HuH-7 (cell line): ENCODE results near the gene USH1C.

Experiments
- DNase-seq: peaks from one replicate; pipeline ENCODE4 v3.0.0; 2011; ENCODE audit warnings: low spot score

Gene USH1C

GRCh38 chr11:17547051-17547577 lies 2.9 kb upstream of the USH1C start, which contains the start of gene OTOG:
Gene OTOG, plus strand, starts transcription at chr11:17547259. Its CDS starts 114 bp downstream, at chr11:17547373.
- DNase-seq = no peak

- no peak for DNase-seq
Measured at GRCh38 chr11:17546240-17546639, 2.0 kb upstream of the USH1C start.

GRCh38 chr11:17543574-17544180 lies 539 bp downstream of the USH1C start:
- no peak for DNase-seq

GRCh38 chr11:17543041-17543440 lies 1.2 kb downstream of the USH1C start:
- no peak for DNase-seq

- DNase-seq = peak; percentile 71
Measured at GRCh38 chr11:17542249-17542648, 2.0 kb downstream of the USH1C start.

- DNase-seq = peak; percentile 73
Measured at GRCh38 chr11:17541330-17541885, 2.8 kb downstream of the USH1C start.

- no peak for DNase-seq
Measured at GRCh38 chr11:17540807-17541206, 3.4 kb downstream of the USH1C start.

- no peak for DNase-seq
Measured at GRCh38 chr11:17538731-17539130, 5.5 kb downstream of the USH1C start.

- no peak for DNase-seq
Measured at GRCh38 chr11:17538054-17538453, 6.2 kb downstream of the USH1C start.

- DNase-seq = no peak
Measured at GRCh38 chr11:17537261-17537660, 7.0 kb downstream of the USH1C start.

GRCh38 chr11:17535488-17535887 lies 8.7 kb downstream of the USH1C start:
- DNase-seq = no peak

- DNase-seq = no peak
Measured at GRCh38 chr11:17533778-17534415, 10.3 kb downstream of the USH1C start.

GRCh38 chr11:17533341-17533740 lies 10.9 kb downstream of the USH1C start:
- DNase-seq = no peak

GRCh38 chr11:17532784-17533183 lies 11.4 kb downstream of the USH1C start:
- DNase-seq = no peak

- DNase-seq = peak; percentile 46
Measured at GRCh38 chr11:17531636-17532113, 12.5 kb downstream of the USH1C start.

GRCh38 chr11:17531071-17531600 lies 13.1 kb downstream of the USH1C start:
- DNase-seq = no peak

GRCh38 chr11:17529844-17530185 lies 14.4 kb downstream of the USH1C start:
- DNase-seq = no peak

GRCh38 chr11:17528906-17529843 lies 15.0 kb downstream of the USH1C start:
- no peak for DNase-seq

GRCh38 chr11:17528181-17528691 lies 16.0 kb downstream of the USH1C start:
- DNase-seq = peak; percentile 77

- no peak for DNase-seq
Measured at GRCh38 chr11:17527628-17527995, 16.6 kb downstream of the USH1C start.

GRCh38 chr11:17526931-17527627 lies 17.1 kb downstream of the USH1C start:
- no peak for DNase-seq
